Caco-2 (cell line): ENCODE data around the gene CENPM. TPM values are rescaled to one million over a fixed set of nuclear protein-coding genes. Genes with fewer than 3 reads are reported as not detected.

Source experiments
- BruUV-seq: library from RNA; stranded (reverse); fragments of 400-500 nt; replicated peaks from 2 replicates; lab custom pipeline; 2021; lab: Mats Ljungman, UMichigan
- CTCF ChIA-PET: fragments of 300-600 bp; sonication (Branson Sonifier 250); formaldehyde crosslinking; loops from one replicate; lab custom pipeline; 2022; ENCODE audit warnings: antibody characterized with exemption; lab: Charles Lee
- POLR2A ChIA-PET: fragments of 300-600 bp; sonication (Branson Sonifier 250); formaldehyde crosslinking; loops from one replicate; lab custom pipeline; 2022; ENCODE audit warnings: antibody characterized with exemption; lab: Charles Lee
- DNase-seq, 2 experiments: peaks; one replicate each; pipeline versions ENCODE4 v3.0.0 to v3.0.0-alpha.2; 2020 to 2022
- H3K27me3 ChIP-seq: replicated peaks from 2 replicates; pipeline ENCODE4 v1.6.0; 2011; ENCODE audit warnings: low read length; ENCODE audit not compliant: control insufficient read depth, insufficient read depth
- H3K36me3 ChIP-seq: 2 replicates; pipeline ENCODE4 v1.5.1; 2011; ENCODE audit warnings: low read length; ENCODE audit not compliant: control insufficient read depth, insufficient read depth
- H3K4me1 ChIP-seq: fragments of 250-450 bp; sonication (Bioruptor Pico); 2 replicates; pipeline ENCODE4 v1.5.1; 2020; ENCODE audit warnings: mild to moderate bottlenecking
- H3K4me3 ChIP-seq: 2 replicates; pipeline ENCODE4 v1.5.1; 2011; ENCODE audit warnings: low read depth, mild to moderate bottlenecking, control low read depth, low read length
- H3K9me3 ChIP-seq: fragments of 250-450 bp; sonication (Bioruptor Pico); 2 replicates; pipeline ENCODE4 v1.5.1; 2020; ENCODE audit warnings: mild to moderate bottlenecking, moderate library complexity
- H3K27ac Mint-ChIP-seq: one replicate; pipeline ENCODE4 v1.8.0; 2022; ENCODE audit warnings: mixed read lengths; ENCODE audit not compliant: unreplicated experiment
- H3K27me3 Mint-ChIP-seq: one replicate; pipeline ENCODE4 v1.8.0; 2022; ENCODE audit warnings: mixed read lengths; ENCODE audit not compliant: insufficient read depth, unreplicated experiment
- H3K36me3 Mint-ChIP-seq: one replicate; pipeline ENCODE4 v1.8.0; 2022; ENCODE audit warnings: mild to moderate bottlenecking, mixed read lengths; ENCODE audit not compliant: insufficient read depth, unreplicated experiment
- H3K4me1 Mint-ChIP-seq: one replicate; pipeline ENCODE4 v1.8.0; 2022; ENCODE audit warnings: low read depth, mixed read lengths; ENCODE audit not compliant: unreplicated experiment
- H3K4me3 Mint-ChIP-seq: one replicate; pipeline ENCODE4 v1.8.0; 2022; ENCODE audit warnings: mild to moderate bottlenecking, moderate library complexity, mixed read lengths; ENCODE audit not compliant: unreplicated experiment
- H3K9me3 Mint-ChIP-seq: one replicate; pipeline ENCODE4 v1.8.0; 2022; ENCODE audit warnings: mixed read lengths; ENCODE audit not compliant: unreplicated experiment
- intact Hi-C: fragments of 100-400 bp; cut with micrococcal nuclease; formaldehyde crosslinking; loops from one replicate; pipeline ENCODE4 v1.10.0; 2022; ENCODE audit not compliant: unreplicated experiment
- total RNA-seq: library from RNA; stranded (reverse); gene quantifications from 2 replicates; pipeline ENCODE4 v1.2.3, GENCODE V29; 2022
- TF ChIP-seq, protein P1 (sequence below), 2 experiments: fragments of 200-600 bp in 1 of 2; IDR thresholded peaks; 1 replicate in 1 of 2; 2 replicates in 1 of 2; pipeline versions ENCODE4 v1.5.1 to v1.8.0; 2011 to 2022; ENCODE audit warnings: antibody characterized with exemption in 1 of 2, control low read depth in 1 of 2, inconsistent platforms in 1 of 2, low read depth in 1 of 2, low read length in 1 of 2, mild to moderate bottlenecking in 1 of 2, moderate library complexity in 1 of 2; ENCODE audit not compliant: insufficient read depth in 1 of 2, severe bottlenecking in 1 of 2, unreplicated experiment in 1 of 2

Gene CENPM
- total RNA-seq, 1 experiment from 2014 or later, result 46.4 TPM

DNA sequence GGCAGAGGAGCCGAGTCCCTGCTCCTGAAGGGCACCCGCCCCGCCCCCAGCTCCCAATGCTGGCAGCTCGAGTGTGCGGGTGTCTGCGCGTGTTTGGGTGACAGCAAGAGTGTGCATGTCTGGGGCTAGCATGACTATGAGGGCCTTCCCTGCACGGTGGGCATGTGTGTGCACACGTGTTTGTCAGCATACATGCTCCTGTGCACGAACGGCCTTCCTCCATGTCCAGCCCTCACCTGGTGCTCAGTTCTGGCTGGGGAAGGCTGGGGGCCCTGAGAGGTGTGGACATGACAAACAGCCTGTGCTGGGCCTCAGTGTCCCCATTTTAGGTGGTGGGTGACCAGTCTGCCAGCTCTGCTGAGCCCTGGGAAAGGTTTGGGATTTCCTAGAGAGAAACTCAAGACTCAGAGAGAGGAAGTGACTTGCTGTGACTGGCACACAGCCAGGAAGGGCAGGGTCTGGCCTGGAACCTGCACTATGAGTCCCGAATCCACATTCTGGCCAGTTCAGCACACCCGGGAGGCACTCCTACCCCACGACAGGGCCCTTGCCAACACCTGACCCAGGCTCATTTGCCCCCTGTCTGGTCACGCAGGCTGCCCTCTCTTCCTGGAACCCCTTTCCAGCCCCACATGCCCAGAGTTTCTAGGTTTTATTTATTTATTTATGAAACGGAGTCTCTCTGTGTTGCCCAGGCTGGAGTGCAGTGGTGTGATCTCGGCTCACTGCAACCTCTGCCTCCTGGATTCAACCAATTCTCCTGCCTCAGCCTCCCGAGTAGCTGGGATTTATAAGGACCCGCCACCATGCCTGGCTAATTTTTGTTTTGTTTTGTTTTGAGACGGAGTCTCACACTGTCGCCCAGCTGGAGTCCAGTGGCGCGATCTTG is 28.8 kb downstream of the CENPM start:
- H3K27me3 ChIP-seq, result no peaks in the 10 kb centered on the region; the same call in 1 of the 2 replicates
- H3K36me3 Mint-ChIP-seq, result no peaks in the 10 kb centered on the region
- TF ChIP-seq, protein P1, sequence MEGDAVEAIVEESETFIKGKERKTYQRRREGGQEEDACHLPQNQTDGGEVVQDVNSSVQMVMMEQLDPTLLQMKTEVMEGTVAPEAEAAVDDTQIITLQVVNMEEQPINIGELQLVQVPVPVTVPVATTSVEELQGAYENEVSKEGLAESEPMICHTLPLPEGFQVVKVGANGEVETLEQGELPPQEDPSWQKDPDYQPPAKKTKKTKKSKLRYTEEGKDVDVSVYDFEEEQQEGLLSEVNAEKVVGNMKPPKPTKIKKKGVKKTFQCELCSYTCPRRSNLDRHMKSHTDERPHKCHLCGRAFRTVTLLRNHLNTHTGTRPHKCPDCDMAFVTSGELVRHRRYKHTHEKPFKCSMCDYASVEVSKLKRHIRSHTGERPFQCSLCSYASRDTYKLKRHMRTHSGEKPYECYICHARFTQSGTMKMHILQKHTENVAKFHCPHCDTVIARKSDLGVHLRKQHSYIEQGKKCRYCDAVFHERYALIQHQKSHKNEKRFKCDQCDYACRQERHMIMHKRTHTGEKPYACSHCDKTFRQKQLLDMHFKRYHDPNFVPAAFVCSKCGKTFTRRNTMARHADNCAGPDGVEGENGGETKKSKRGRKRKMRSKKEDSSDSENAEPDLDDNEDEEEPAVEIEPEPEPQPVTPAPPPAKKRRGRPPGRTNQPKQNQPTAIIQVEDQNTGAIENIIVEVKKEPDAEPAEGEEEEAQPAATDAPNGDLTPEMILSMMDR (IDR thresholded peaks at IDR 0.05; ENCODE audit: insufficient read depth in 1 of 2, low read depth in 1 of 2, low read length in 1 of 2, severe bottlenecking in 1 of 2, unreplicated experiment in 1 of 2), result no peak
- no peak for DNase-seq
- ChIA-PET CTCF (no interaction called here), POLR2A (no interaction called here)
- H3K9me3 ChIP-seq, result no peaks in the 10 kb centered on the region
- no peak overlapping the region for H3K4me3 Mint-ChIP-seq
- intact Hi-C loops, result no loop called here
- no peaks in the 10 kb centered on the region for H3K4me1 ChIP-seq
- H3K27me3 Mint-ChIP-seq, result peaks cover 9% of the 10 kb centered on the region
- H3K9me3 Mint-ChIP-seq, result no peaks in the 10 kb centered on the region
- no peak overlapping the region for H3K4me3 ChIP-seq
- no peaks in the 10 kb centered on the region for H3K4me1 Mint-ChIP-seq
- BruUV-seq, result no TSS peak
- no peaks in the 10 kb centered on the region for H3K36me3 ChIP-seq
- no peak overlapping the region for H3K27ac Mint-ChIP-seq

DNA sequence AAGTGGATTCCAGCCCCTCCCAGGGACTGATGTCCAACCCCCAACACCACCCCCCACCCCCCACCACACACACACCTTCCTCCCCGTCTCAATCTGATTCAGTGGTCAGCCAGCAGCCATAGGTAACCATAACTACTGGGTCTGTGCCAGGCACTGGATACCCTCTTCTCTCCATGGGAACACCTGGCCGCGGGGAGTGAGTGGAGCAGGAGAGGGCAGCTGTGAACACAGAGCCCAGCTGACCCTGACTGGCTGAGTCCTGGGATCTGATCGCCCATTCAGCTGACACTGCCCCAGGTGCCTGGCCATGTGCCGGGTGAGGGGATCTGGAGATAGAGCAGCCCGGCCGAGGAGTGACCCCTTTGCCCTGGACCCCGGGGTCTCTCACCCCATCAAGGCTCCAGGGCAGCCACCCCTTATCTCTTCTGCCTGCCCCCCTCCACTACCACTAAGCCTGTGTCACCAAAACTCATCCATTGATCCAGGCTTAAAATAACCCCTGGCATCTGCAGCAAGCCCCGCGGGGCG is 29.5 kb downstream of the CENPM start:
- ChIA-PET CTCF (no interaction called here), POLR2A (interaction anchor here (0.6 kb wide), 1 partner anchor 117 kb away, joined by 4 read pairs; the partner anchor contains the start of gene CCDC134)
- Histone ChIP-seq H3K27me3 (no peaks in the 10 kb centered on the region; the same call in 1 of the 2 replicates), H3K4me1 (no peaks in the 10 kb centered on the region), H3K36me3 (no peaks in the 10 kb centered on the region), H3K4me3 (no peak overlapping the region), H3K9me3 (no peaks in the 10 kb centered on the region)
- Mint-ChIP-seq H3K4me3 (no peak overlapping the region), H3K36me3 (no peaks in the 10 kb centered on the region), H3K4me1 (no peaks in the 10 kb centered on the region), H3K27ac (no peak overlapping the region), H3K9me3 (no peaks in the 10 kb centered on the region), H3K27me3 (peaks cover 16% of the 10 kb centered on the region)
- no peak for DNase-seq
- TF ChIP-seq, protein P1 (IDR thresholded peaks at IDR 0.05; ENCODE audit: insufficient read depth in 1 of 2, low read depth in 1 of 2, low read length in 1 of 2, severe bottlenecking in 1 of 2, unreplicated experiment in 1 of 2), result no peak
- intact Hi-C loops, result no loop called here
- no TSS peak for BruUV-seq

DNA sequence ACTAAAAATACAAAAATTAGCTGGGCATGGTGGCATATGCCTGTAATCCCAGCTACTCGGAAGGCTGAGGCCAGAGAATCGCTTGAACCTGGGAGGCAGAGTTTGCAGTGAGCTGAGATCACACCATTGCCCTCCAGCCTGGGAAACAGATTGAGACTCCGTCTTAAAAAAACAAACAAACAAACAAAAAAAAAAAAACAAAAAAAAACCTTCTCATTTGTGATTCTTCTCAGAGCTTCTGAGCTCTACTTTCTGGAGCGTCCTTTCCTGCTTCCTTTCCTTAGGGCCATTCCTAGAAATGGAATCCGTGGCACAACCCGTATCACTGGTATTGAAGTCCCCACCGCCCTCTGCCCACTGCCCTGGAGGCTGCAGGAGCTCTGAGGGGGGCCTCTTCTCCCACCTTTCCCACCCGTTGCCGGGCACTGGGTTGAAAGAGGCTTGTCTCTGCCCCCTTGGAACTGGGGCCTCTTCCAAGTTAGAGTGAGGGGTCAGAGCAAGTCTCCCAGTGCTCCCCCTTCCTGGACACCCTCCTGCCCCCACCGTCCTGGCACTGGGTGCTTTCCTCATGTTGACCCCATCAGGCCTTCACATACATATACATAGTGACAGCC is 30.1 kb downstream of the CENPM start:
- POLR2A ChIA-PET, result interaction anchor here (0.6 to 0.7 kb wide), 2 partner anchors 71 to 116 kb away, joined by 4 to 7 read pairs; partner anchors contain the start of gene CCDC134
- TF ChIP-seq, protein P1 (IDR thresholded peaks at IDR 0.05; ENCODE audit: insufficient read depth in 1 of 2, low read depth in 1 of 2, low read length in 1 of 2, severe bottlenecking in 1 of 2, unreplicated experiment in 1 of 2), result no peak
- no peaks in the 10 kb centered on the region; the same call in 1 of the 2 replicates for H3K27me3 ChIP-seq
- H3K4me3 ChIP-seq, result no peak overlapping the region
- Mint-ChIP-seq H3K4me1 (no peaks in the 10 kb centered on the region), H3K27me3 (peaks cover 17% of the 10 kb centered on the region), H3K27ac (no peak overlapping the region), H3K9me3 (no peaks in the 10 kb centered on the region), H3K4me3 (no peak overlapping the region), H3K36me3 (peaks cover 4% of the 10 kb centered on the region)
- no peaks in the 10 kb centered on the region for H3K4me1 ChIP-seq
- CTCF ChIA-PET, result interaction anchor here (2.7 kb wide), 1 partner anchor 9 kb away, joined by 10 read pairs; no protein-coding TSS in a partner anchor
- BruUV-seq, result no TSS peak
- intact Hi-C loops, result no loop called here
- H3K36me3 ChIP-seq, result no peaks in the 10 kb centered on the region
- no peak for DNase-seq
- H3K9me3 ChIP-seq, result no peaks in the 10 kb centered on the region
